Adrenal gland (tissue), 12 donors: ENCODE results near the gene TMEM175. TPM values are rescaled to one million over a fixed set of nuclear protein-coding genes. Genes with fewer than 3 reads are reported as not detected.
A peak's percentile ranks its signal among the peaks of the same experiment; 100 is the strongest.

Experiments
- DNase-seq, 7 donors: peaks; one replicate each; pipeline ENCODE4 v3.0.0-alpha.2; 2019 to 2020
- H3K27ac ChIP-seq, 5 donors: fragments of 200-600 bp; sonication (generic) in 4 of 5; 1 replicate in 3 of 5; 2 replicates in 2 of 5; pipeline versions ENCODE4 v1.5.1 to v1.8.0; 2016 to 2020; ENCODE audit warnings: mild to moderate bottlenecking in 1 of 5
- H3K27me3 ChIP-seq: fragments of 200-600 bp; 2 replicates; pipeline ENCODE4 v1.8.0; 2021
- H3K36me3 ChIP-seq, 2 donors: fragments of 200-600 bp; replicated peaks in 1 of 2; 1 replicate in 1 of 2; 2 replicates in 1 of 2; pipeline versions ENCODE4 v1.5.1 to v1.8.0; 2018 to 2022
- H3K4me1 ChIP-seq, 2 donors: fragments of 200-600 bp; replicated peaks in 1 of 2; 1 replicate in 1 of 2; 2 replicates in 1 of 2; pipeline versions ENCODE4 v1.5.1 to v1.8.0; 2018 to 2021
- H3K4me3 ChIP-seq, 4 donors: fragments of 200-600 bp; sonication (generic) in 3 of 4; one replicate each; pipeline ENCODE4 v1.5.1; 2016 to 2018
- H3K9me3 ChIP-seq, 3 donors: fragments of 200-600 bp; sonication (generic) in 1 of 3; replicated peaks in 1 of 3; 1 replicate in 2 of 3; 2 replicates in 1 of 3; pipeline versions ENCODE4 v1.5.1 to v1.8.0; 2016 to 2021
- CTCF ChIP-seq, 6 experiments: fragments of 450-650 bp in 4 of 6; fragments of 200-600 bp in 2 of 6; sonication (generic) in 1 of 6; IDR thresholded peaks; 1 replicate in 5 of 6; 2 replicates in 1 of 6; pipeline versions ENCODE4 v1.5.1 to v1.8.0; 2016 to 2021; ENCODE audit warnings: antibody characterized with exemption in 6 of 6, mild to moderate bottlenecking in 2 of 6, moderate library complexity in 1 of 6
- POLR2A ChIP-seq, 2 donors: fragments of 450-650 bp; IDR thresholded peaks; one replicate each; pipeline ENCODE4 v1.6.1; 2017; ENCODE audit warnings: antibody characterized with exemption in 2 of 2, mild to moderate bottlenecking in 2 of 2, moderate library complexity in 1 of 2
- WGBS, 4 donors: extraction: QIAGEN DNeasy Blood & Tissue Kit in 2 of 4; methylation state at CpG; one replicate each; pipeline versions ENCODE4 v1.1.5 to v1.1.7; 2013 to 2017; 5-methylcytosine and 5-hydroxymethylcytosine counted together
- intact Hi-C, 2 donors: fragments of 100-400 bp; cut with DNase I; formaldehyde crosslinking; loops; one replicate each; pipeline versions ENCODE4 v1.14.1 to v1.15.0; 2022 to 2023
- polyA plus RNA-seq, 3 donors: library from polyadenylated mRNA; stranded (reverse); fragments of 200-250 nt in 2 of 3; fragments of 350-450 nt in 1 of 3; fragmentation: Illumina TruSeq in 1 of 3; extraction: RNeasy Lipid Tissue Mini Kit (QIAGEN cat#74804) in 1 of 3; gene quantifications; one replicate each; pipeline ENCODE4 v1.2.3, GENCODE V29; 2013 to 2014
- total RNA-seq, 9 donors: library from RNA; depleted of rRNA in 4 of 9; stranded (reverse); fragments of >200 nt in 4 of 9; fragments of 120-200 nt in 1 of 9; fragmentation: NEBNext Ultra II Directional in 1 of 9; extraction: Animal tissue kit (Norgen Biotek cat#: 25700) in 1 of 9; gene quantifications; one replicate each; pipeline versions ENCODE4 v1.1.0 to v1.2.4, GENCODE V29; 2013 to 2023
- donor health status: healthy with polysubstance abuse.
- donor health status: Bipolar disorder and iron deficiency.
- donor health status: DM: yes; HTN: yes; CAD: no.
- donor health status: DM: no; HTN: no; CAD: no.
- donor health status: DM: no; HTN: no; CAD: no.
- donor health status: DM: yes; HTN: yes; CAD: no.

TMEM175 gene
- total and polyA plus RNA-seq, 12 donors, result 20.2 to 142 (median 47.9) TPM

DNA sequence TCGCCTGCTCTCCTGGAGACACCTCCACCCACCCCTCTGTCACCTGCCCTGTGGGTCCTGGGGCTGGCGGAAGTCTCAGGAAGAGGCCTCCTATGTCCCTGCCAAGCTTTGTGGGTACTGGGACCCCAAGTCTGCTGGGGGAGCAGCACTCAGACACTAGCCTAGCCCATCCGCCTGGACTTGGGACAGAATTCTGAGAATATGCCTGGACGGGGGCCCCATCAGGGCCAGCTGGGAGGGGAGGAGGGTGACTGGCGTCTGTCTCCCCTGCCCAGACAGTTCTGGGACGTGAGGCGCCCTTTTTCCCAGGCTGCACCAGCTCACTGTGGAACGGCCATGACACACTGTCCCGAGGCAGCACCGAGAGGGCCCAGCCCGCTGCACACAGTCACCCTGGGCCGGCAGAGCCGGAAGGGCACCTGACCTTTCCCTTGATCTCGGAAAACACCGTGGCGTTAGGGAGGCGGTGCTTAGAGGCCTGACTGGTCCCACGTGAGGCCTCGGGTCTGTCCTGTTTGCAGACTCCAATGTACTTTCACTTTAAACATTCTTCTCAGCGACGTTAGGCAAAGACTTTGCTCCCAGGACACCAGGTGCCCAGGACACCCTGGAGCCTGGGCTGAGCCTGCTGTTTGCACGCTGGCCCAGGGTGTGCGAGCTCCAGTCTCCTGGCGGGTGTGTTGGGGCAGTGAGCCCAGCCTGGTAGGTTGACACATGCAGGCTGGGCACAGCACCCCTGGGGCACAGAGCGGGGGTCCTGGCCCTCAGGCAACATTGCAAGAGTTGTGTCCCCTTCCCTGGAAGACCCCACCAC is 60.2 kb downstream of the TMEM175 start:
- peak; percentile 9 to 92 for TF ChIP-seq POLR2A (IDR thresholded peaks at IDR 0.05)
- TF ChIP-seq CTCF (IDR thresholded peaks at IDR 0.05), result no peak
- no peaks in the 10 kb centered on the region for H3K9me3 ChIP-seq
- H3K27ac ChIP-seq, result peak overlapping the region; percentile 84 to 99 (median 92)
- intact Hi-C loops, result no loop called here
- H3K4me1 ChIP-seq, result peaks cover 17 to 27% of the 10 kb centered on the region in 2 donors
- H3K4me3 ChIP-seq, result peak overlapping the region in 2 of 4 donors; percentile 18 to 52
- H3K27me3 ChIP-seq, result no peaks in the 10 kb centered on the region
- H3K36me3 ChIP-seq, result peaks cover 0 to 7% of the 10 kb centered on the region in 2 donors
- WGBS, 4 donors, result 32 to 52% (median 35%) methylated on average over 10 to 25 of the region's 25 CpGs
- peak; percentile 86 to 97 (median 96) for DNase-seq

DNA sequence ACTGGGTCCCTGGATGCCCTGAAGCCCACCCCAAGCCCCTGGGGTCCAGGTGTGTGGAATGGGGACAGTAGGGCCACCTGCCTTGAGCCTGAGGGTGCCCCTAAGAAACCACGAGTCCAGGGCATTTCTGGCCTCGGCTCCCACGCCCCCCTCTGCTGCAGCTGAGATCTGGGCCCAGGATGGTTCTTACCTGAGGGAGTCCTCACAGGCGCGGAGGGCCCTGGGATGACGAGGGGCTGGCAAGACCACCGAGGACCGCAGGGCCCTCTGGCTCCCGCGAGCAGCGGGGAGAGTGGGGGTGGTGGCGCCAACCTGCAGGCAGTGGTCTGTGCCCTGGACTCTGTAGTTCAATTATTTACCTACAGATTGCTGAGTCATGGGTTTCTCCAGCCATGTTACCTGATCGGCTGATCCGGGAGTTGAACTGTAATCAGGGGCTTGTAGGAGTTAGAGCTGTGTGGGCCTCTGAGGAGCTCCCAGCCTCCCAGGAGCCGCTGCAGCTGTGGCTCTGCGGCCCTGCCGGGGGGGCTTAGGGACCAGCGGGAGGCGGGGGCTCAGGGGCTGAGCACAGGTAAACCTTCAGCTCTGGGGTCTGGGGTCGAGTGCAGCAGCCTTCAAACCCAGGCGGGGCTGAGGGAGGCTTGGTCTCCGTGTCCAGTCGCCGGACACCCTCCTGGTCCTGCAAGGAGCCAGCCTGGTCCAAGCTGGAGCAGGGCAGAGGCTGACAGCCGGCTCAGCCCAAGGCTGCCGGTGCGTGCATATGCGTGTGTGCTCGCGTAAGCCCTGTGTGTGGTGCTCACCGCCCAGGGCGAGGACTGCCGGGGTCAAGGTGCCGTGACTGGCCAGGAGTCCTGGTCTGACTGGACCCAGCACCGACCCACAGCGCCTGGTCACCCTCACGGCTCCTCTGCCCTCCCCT is 61.1 kb downstream of the TMEM175 start, which contains the start of gene SLC26A1:
SLC26A1 (minus strand) TSS at position 294 of the 919 bp plus-strand sequence. CDS start 1,701 bp downstream, outside the sequence.
- intact Hi-C loops, result no loop called here
- WGBS, 4 donors, result 63 to 71% (median 67%) methylated on average over 12 to 37 of the region's 37 CpGs

DNA sequence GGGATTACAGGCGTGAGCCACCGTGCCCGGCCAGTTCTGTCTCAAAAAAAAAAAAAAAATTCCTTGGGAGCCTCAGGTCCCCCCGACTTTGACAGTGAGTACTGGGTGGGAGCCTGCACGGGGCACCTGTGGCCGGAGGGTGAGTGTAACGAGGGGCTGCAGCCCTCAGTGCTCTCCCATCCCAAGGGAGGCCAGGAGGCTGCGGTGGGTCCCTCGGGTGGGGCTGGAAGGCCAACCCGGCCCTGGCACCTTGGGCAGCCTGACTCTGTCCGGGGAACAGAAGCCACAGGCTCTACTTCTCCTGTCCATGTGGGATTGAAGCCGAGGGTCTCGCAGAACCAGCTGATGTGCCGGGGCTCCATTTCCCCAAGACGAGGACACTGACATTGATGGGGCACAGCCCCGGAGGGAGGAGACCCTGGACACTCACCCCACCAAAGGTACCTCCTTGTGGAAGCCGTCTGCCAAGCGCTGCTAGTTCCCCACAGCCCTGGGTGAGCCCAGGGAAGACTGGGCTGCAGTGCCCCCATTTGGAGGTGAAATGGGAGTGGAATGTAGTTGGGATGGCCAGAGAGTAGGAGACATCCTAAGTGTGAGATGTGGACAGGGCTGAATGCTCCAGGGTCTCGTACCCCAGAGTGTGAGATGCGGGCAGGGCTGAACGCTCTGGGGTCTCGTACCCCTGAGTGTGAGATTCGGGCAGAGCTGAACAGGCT is 63.2 kb downstream of the TMEM175 start:
- no peak for TF ChIP-seq POLR2A (IDR thresholded peaks at IDR 0.05)
- no peak for TF ChIP-seq CTCF (IDR thresholded peaks at IDR 0.05)
- intact Hi-C loops, result no loop called here

More for the DNA sequence above, 61.1 kb downstream of the TMEM175 start, which contains the start of gene SLC26A1:
- no peak for TF ChIP-seq CTCF (IDR thresholded peaks at IDR 0.05)
- peak in 1 of 2 donors; percentile 71 for TF ChIP-seq POLR2A (IDR thresholded peaks at IDR 0.05)
- H3K27ac ChIP-seq, result peak within 1 kb of the TSS; percentile 84 to 99 (median 92)
- H3K4me3 ChIP-seq, result peak within 1 kb of the TSS in 2 of 4 donors; percentile 18 to 52
- peaks cover 0 to 7% of the 10 kb centered on the region in 2 donors for H3K36me3 ChIP-seq
- H3K4me1 ChIP-seq, result peaks cover 20 to 25% of the 10 kb centered on the region in 2 donors
- no peaks in the 10 kb centered on the region for H3K27me3 ChIP-seq
- H3K9me3 ChIP-seq, result no peaks in the 10 kb centered on the region
- peak; percentile 72 to 92 (median 87) for DNase-seq

More for the DNA sequence above, 63.2 kb downstream of the TMEM175 start:
- no peaks in the 10 kb centered on the region for H3K9me3 ChIP-seq
- peaks cover 20 to 25% of the 10 kb centered on the region in 2 donors for H3K4me1 ChIP-seq
- H3K27me3 ChIP-seq, result no peaks in the 10 kb centered on the region
- H3K36me3 ChIP-seq, result peaks cover 0 to 1% of the 10 kb centered on the region in 2 donors
- no peak overlapping the region for H3K4me3 ChIP-seq
- H3K27ac ChIP-seq, result no peak overlapping the region
- 91 to 93% (median 92%) methylated on average over 16 to 23 of the region's 23 CpGs for WGBS, 4 donors
- peak in 2 of 7 donors; percentile 15 to 29 for DNase-seq
